Measurements from ENCODE around the gene TRAK2. TPM values are rescaled to one million over a fixed set of nuclear protein-coding genes. Genes with fewer than 3 reads are reported as not detected.
A peak's percentile ranks its signal among the peaks of the same experiment; 100 is the strongest.

Gene TRAK2
- total RNA-seq, 1 experiment from 2014 or later: 9.4 TPM

GRCh38 chr2:201471732-201472393, 20.6 kb upstream of the TRAK2 start:
- no peak overlapping the region for H3K27ac ChIP-seq (ENCODE audit: low read length)
- H3K9me3 ChIP-seq (ENCODE audit: low read length): no peaks in the 10 kb centered on the region
- no peaks in the 10 kb centered on the region for H3K79me2 ChIP-seq (ENCODE audit: low read length)
- H3K4me3 ChIP-seq (ENCODE audit: low read length): no peak overlapping the region
- no peak for ATAC-seq
- no peaks in the 10 kb centered on the region for H3K27me3 ChIP-seq (ENCODE audit: low read length)
- POLR2A ChIA-PET (ENCODE audit: unreplicated experiment): no interaction called here
- H3K4me2 ChIP-seq (ENCODE audit: low read length): peak overlapping the region; percentile 4; the same call in 1 of the 2 replicates
- CTCF ChIA-PET: no interaction called here
- H3K9me2 ChIP-seq (replicated peaks; ENCODE audit: low read length): no peaks in the 10 kb centered on the region
- intact Hi-C loops (cut with micrococcal nuclease): no loop called here
- no TSS peak for BruUV-seq (replicated peaks)
- TF ChIP-seq EZH2phosphoT487 (IDR thresholded peaks at IDR 0.05; ENCODE audit: borderline replicate concordance, low read length): no peak
- no peak for TF ChIP-seq CTCF (conservative IDR thresholded peaks at IDR 0.05; ENCODE audit: low read depth, low read length)
- TF ChIP-seq EZH2 (IDR thresholded peaks at IDR 0.05; ENCODE audit: low read length, unreplicated experiment): no peak
- H3K4me1 ChIP-seq (ENCODE audit: insufficient read depth, low read length): peaks cover 42% of the 10 kb centered on the region
- no peaks in the 10 kb centered on the region for H4K20me1 ChIP-seq (ENCODE audit: low read length)
- no peak for DNase-seq
- H3F3A ChIP-seq (ENCODE audit: low read length, unreplicated experiment): peaks cover 6% of the 10 kb centered on the region
- H2AFZ ChIP-seq (ENCODE audit: low read length): no peak overlapping the region
- no peak overlapping the region for H3K9ac ChIP-seq (ENCODE audit: low read length)
- peaks cover 4% of the 10 kb centered on the region; the same call in 1 of the 2 replicates for H3K36me3 ChIP-seq (ENCODE audit: low read depth, low read length)

GRCh38 chr2:201470821-201471731, 19.8 kb upstream of the TRAK2 start:
- H3K4me2 ChIP-seq (ENCODE audit: low read length): peak overlapping the region; percentile 4; the same call in 1 of the 2 replicates
- ATAC-seq (peak; percentile 23), DNase-seq (peak; percentile 71)
- no peak overlapping the region for H3K4me3 ChIP-seq (ENCODE audit: low read length)
- no peaks in the 10 kb centered on the region for H3K27me3 ChIP-seq (ENCODE audit: low read length)
- no peak overlapping the region for H3K9ac ChIP-seq (ENCODE audit: low read length)
- peaks cover 49% of the 10 kb centered on the region for H3K4me1 ChIP-seq (ENCODE audit: insufficient read depth, low read length)
- intact Hi-C loops (cut with micrococcal nuclease): no loop called here
- no peaks in the 10 kb centered on the region for H3K9me2 ChIP-seq (replicated peaks; ENCODE audit: low read length)
- TF ChIP-seq EZH2 (IDR thresholded peaks at IDR 0.05; ENCODE audit: low read length, unreplicated experiment) (no peak), EZH2phosphoT487 (IDR thresholded peaks at IDR 0.05; ENCODE audit: borderline replicate concordance, low read length) (no peak), CTCF (conservative IDR thresholded peaks at IDR 0.05; ENCODE audit: low read depth, low read length) (no peak)
- peaks cover 4% of the 10 kb centered on the region; the same call in 1 of the 2 replicates for H3K36me3 ChIP-seq (ENCODE audit: low read depth, low read length)
- ChIA-PET CTCF (no interaction called here), POLR2A (ENCODE audit: unreplicated experiment) (no interaction called here)
- no peak overlapping the region for H3K27ac ChIP-seq (ENCODE audit: low read length)
- H2AFZ ChIP-seq (ENCODE audit: low read length): no peak overlapping the region; the same call in 1 of the 2 replicates
- H3K79me2 ChIP-seq (ENCODE audit: low read length): no peaks in the 10 kb centered on the region
- no TSS peak for BruUV-seq (replicated peaks)
- H4K20me1 ChIP-seq (ENCODE audit: low read length): no peaks in the 10 kb centered on the region
- peaks cover 6% of the 10 kb centered on the region for H3F3A ChIP-seq (ENCODE audit: low read length, unreplicated experiment)
- H3K9me3 ChIP-seq (ENCODE audit: low read length): no peaks in the 10 kb centered on the region
